Mucosa of stomach (tissue), 1 donor: ENCODE measurements around the gene DNASE1L2.

Source experiments
- H3K27me3 ChIP-seq: one replicate; pipeline ENCODE4 v1.7.0; 2013; ENCODE audit warnings: mild to moderate bottlenecking, low read length; ENCODE audit not compliant: control insufficient read depth, insufficient read depth
- H3K36me3 ChIP-seq: one replicate; pipeline ENCODE4 v1.7.0; 2013; ENCODE audit warnings: low read length; ENCODE audit not compliant: control insufficient read depth, insufficient read depth
- H3K4me1 ChIP-seq: one replicate; pipeline ENCODE4 v1.7.0; 2013; ENCODE audit warnings: mild to moderate bottlenecking, low read length; ENCODE audit not compliant: control insufficient read depth, insufficient read depth
- H3K4me3 ChIP-seq: one replicate; pipeline ENCODE4 v1.7.0; 2013; ENCODE audit warnings: low read length
- H3K9ac ChIP-seq: one replicate; pipeline ENCODE4 v1.7.0; 2013; ENCODE audit warnings: mild to moderate bottlenecking, low read length, moderate library complexity
- H3K9me3 ChIP-seq: one replicate; pipeline ENCODE4 v1.7.0; 2013; ENCODE audit warnings: mild to moderate bottlenecking, low read length, moderate library complexity; ENCODE audit not compliant: control insufficient read depth
- donor health status: Pancreatic carcinoma.

Gene DNASE1L2

DNA sequence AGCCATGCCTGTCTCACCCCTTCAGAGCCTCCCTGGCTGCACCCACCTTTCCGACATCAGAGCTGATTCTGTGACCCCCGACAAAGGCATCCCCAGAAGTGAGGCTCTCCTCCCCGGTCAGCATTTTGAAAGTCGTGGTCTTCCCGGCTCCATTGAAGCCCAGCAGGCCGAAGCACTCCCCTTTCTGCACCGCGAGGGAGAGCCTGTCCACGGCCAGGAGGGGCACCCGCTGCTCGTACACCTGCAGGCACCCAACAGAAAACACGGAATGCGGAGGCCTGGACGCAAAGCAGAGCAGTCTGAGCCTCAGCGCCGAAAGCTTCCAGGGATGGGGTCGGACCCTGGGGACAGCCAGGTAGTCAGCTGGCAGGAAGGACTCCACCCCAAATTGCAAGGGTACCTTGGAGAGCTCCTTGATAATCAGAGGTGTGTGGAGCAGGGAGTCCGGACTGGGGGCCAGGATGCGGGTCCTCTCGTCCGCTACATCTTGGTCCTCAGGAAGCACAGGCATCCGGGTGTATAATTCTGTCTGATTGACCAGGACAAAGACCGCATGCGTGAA is 44.8 kb downstream of the DNASE1L2 start:
- H3K9ac ChIP-seq = no peak overlapping the region
- H3K4me3 ChIP-seq = no peak overlapping the region
- no peaks in the 10 kb centered on the region for H3K36me3 ChIP-seq
- no peaks in the 10 kb centered on the region for H3K4me1 ChIP-seq
- H3K9me3 ChIP-seq = no peaks in the 10 kb centered on the region
- H3K27me3 ChIP-seq = peaks cover 2% of the 10 kb centered on the region

DNA sequence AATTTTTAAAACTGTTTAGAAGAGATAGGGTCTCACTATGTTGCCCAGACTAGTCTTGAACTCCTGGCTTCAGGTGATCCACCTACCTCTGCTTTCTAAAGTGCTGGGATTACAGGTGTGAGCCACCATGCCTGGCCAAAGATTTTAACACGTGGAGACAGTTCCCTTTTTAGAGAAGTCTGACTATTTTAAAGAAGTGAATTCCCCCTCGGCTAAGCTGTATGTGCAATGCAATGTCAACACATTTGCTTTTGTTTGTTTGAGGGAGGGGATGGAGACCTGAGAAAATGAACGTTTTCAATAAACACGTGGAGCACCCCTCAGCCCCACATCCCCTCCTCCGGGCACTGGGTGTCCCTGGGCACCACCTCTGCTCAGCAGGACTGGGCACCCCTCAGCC is 46.0 kb downstream of the DNASE1L2 start:
- H3K9me3 ChIP-seq = no peaks in the 10 kb centered on the region
- H3K36me3 ChIP-seq = no peaks in the 10 kb centered on the region
- H3K4me3 ChIP-seq = no peak overlapping the region
- no peak overlapping the region for H3K9ac ChIP-seq
- H3K4me1 ChIP-seq = no peaks in the 10 kb centered on the region
- no peaks in the 10 kb centered on the region for H3K27me3 ChIP-seq

DNA sequence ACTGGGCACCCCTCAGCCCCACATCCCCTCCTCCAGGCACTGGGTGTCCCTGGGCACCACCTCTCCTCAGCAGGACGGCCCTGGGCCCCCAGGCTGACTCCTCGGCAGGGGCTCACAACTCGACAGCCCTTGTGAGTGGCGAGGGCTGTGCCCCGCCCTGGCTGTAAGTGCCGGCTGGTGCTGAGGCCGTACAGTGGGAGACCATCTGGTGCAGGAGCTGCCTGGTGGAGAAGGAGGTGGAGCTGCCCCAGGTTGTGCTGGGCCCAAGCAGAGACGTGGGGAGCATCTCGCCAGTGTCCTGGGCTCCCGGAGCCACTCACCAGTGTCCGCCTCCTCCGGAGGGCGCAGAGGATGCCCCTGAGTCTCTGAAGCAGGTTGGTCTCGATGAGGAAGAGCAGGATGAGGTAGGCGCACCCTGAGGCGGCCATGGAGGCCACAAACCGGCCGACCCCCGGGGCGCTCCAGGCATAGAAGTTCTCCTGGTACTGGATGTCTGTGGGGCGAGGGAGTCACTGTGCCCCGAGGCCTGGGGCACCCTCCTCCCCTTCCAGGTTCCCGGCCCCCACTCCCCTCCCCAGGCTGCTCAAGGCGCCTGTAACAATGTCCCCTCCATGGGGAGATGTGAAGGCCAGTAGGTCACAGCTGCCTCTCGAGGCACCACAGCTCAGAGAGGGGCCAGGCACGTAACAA is 46.8 kb downstream of the DNASE1L2 start:
- Histone ChIP-seq H3K4me3 (no peak overlapping the region), H3K36me3 (no peaks in the 10 kb centered on the region), H3K9me3 (no peaks in the 10 kb centered on the region), H3K4me1 (no peaks in the 10 kb centered on the region), H3K9ac (no peak overlapping the region), H3K27me3 (no peaks in the 10 kb centered on the region)

DNA sequence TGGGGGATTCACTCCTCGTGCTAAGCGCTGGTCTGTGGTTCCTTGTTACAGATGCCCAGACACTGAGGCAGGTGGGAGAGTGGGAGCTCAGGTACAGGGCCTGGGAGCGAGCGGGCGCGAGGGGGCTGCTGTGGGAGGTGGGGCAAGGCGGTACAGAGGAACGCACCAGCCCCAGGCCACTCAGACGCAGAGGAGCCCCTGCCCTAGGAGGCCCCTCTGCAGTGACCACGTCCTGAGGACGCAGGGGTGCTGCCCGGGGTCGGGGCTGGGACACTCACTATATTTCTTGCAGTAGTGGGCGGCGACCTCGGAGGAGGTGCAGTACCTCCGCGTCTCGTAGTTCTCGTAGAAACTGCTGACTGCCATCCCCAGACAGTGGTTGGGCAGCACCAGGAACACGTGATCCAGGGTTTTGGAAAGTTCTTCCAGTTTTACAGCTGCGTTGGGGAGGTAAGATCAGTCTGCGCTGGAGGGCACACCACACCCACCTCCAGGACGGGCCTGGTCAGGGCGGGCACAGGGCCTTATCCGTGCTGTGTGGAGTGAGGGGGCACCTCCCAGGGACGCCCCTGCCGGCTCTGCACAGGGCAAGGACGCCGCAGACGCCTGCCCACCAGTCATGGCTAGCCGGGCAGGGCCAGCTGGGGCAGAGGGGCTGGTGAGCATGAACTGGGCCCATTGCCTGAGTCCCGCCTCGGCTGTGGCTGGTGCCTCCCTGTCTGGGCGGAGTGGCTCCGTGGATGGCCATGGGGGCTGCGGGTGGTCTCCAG is 47.9 kb downstream of the DNASE1L2 start:
- Histone ChIP-seq H3K9me3 (no peaks in the 10 kb centered on the region), H3K4me1 (no peaks in the 10 kb centered on the region), H3K36me3 (no peaks in the 10 kb centered on the region)

DNA sequence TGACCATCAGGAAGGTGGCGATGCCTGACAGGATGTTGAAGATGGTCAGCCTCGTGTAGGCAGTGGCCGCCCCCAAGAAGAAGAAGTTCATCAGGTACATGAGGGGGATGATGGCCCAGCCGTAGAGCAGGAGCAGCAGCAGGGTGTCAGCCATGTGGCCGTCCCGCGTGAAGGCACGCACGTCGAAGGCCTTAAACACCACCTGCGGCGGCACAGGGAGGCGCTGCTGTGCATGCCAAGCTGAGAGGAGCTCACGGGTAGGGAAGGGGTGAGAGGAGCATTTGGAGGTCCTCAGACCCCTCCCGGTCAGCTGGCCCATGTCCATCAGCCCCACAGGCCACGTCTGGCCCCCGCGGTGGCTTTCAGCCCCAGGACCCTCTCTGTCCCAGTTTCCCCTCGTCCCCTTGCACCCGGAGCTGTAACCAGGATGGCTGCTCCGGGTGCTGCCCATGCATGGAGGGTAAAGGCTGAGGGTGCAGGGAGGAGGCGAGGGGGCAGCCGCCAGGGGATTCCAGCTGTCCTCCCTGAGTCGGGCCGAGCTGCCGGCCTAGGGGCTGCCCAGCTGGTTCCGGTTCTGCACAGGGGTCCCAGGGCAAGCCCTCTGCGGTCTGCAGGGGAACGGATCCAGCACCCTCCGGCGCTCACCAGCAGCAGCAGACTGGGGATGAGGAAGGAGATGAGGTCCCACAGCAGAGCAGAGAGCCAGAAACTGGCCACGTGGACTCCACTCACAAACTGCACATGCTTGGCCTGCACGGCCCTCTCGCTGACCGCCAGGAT is 48.7 kb downstream of the DNASE1L2 start:
- no peaks in the 10 kb centered on the region for H3K4me1 ChIP-seq
- H3K9ac ChIP-seq = no peak overlapping the region
- H3K4me3 ChIP-seq = no peak overlapping the region
- no peaks in the 10 kb centered on the region for H3K36me3 ChIP-seq
- no peaks in the 10 kb centered on the region for H3K27me3 ChIP-seq
- H3K9me3 ChIP-seq = no peaks in the 10 kb centered on the region

More for the DNA sequence above, 47.9 kb downstream of the DNASE1L2 start:
- Histone ChIP-seq H3K27me3 (no peaks in the 10 kb centered on the region), H3K4me3 (no peak overlapping the region), H3K9ac (no peak overlapping the region)

DNA sequence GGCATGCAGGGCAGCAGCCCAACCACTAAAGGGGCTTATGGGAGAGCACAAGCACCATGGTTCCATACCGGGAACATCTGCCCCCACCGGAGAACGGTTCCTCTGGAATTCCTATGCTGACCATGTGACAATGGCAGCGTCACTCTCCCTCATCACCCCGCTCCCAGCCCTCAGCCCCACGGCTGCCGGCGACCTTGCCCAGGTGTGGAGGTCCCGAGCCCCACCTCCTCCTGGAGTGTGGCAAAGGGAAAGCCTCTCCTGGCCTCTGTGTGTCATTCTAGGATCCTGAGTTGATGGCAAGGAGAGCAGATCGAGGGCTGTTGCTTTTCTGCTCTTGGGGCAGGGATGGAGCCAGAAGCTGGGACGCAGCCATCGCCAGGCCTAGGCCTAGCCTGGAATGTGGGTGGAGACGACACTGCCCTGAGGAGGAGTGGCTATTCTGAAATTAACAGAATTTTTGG is 49.5 kb downstream of the DNASE1L2 start:
- H3K9me3 ChIP-seq = no peaks in the 10 kb centered on the region
- no peaks in the 10 kb centered on the region for H3K27me3 ChIP-seq
- no peaks in the 10 kb centered on the region for H3K4me1 ChIP-seq
- H3K9ac ChIP-seq = no peak overlapping the region
- H3K36me3 ChIP-seq = no peaks in the 10 kb centered on the region
- H3K4me3 ChIP-seq = no peak overlapping the region

DNA sequence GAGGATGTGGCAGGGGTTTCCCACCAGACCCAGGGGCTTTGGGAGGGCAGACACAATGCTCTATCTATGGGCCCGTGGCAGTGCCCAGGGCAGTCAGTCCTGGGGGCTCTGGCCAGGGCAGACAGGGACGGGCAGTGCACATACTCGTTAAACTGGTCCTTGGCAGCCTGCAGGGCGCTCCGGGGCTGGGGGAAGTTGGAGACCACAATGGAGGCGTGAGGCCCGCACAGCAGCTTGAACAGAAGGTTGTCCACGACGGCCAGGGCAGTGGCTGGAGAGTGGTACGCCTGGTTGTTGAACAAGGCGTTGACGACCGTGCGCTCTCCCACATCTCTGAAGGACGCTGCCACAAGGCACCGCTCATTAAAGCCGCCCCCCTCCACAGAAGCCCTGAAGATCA is 50.3 kb downstream of the DNASE1L2 start:
- Histone ChIP-seq H3K4me3 (no peak overlapping the region), H3K36me3 (no peaks in the 10 kb centered on the region), H3K9ac (no peak overlapping the region), H3K9me3 (no peaks in the 10 kb centered on the region), H3K4me1 (no peaks in the 10 kb centered on the region), H3K27me3 (no peaks in the 10 kb centered on the region)

DNA sequence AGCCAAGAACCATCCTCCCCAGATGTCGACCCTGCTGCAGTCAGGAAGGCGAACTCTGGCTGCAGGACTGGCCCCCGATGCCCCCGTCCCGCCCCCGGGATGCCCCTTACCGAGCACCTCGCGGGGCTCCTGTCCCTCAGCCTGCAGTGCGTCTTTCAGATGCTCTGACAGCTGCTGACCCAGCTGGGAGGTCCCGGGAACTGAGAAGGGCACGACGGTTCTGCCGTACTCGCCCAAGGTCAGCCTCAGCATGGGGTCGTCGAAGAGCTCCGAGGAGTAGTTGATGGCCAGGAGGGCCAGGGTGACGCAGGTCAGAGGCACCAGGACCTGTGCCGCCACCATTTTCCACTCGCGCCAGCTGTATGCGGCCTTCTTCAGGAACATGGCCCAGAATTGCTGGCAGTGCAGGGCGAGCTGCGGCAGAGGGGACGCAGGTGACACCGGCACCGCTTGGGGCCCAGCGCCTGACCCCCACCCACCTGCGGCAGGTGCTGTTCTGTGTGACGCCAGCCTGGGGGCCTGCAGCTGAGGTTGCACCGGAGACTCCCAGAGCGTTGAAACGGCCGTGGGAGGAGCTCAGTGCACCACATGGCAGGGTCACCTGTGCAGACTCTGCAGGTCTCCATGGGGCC is 51.8 kb downstream of the DNASE1L2 start:
- Histone ChIP-seq H3K9ac (no peak overlapping the region), H3K4me1 (no peaks in the 10 kb centered on the region), H3K36me3 (no peaks in the 10 kb centered on the region), H3K9me3 (no peaks in the 10 kb centered on the region), H3K4me3 (no peak overlapping the region), H3K27me3 (no peaks in the 10 kb centered on the region)
